Sciatic nerve (tissue), 2 donors: Measurements from ENCODE around the gene L3MBTL2. TPM values are rescaled to one million over a fixed set of nuclear protein-coding genes. Genes with fewer than 3 reads are reported as not detected.
"Not testable (repeated sequence)": the region's sequence is repeated elsewhere in the genome, so short reads cannot be mapped to it uniquely, and the experiment has no call there.

ENCODE experiments used
- ATAC-seq: fragments of 200-7000 bp; cut with Tn5 transposase; one replicate; pipeline ENCODE4 v1.9.1; 2020; ENCODE audit warnings: mild to moderate bottlenecking, moderate library complexity
- DNase-seq: peaks from one replicate; pipeline ENCODE4 v3.0.0-alpha.2; 2020; ENCODE audit warnings: low spot score
- intact Hi-C: fragments of 100-400 bp; cut with DNase I; formaldehyde crosslinking; loops from one replicate; pipeline ENCODE4 v1.14.2; 2022
- total RNA-seq: library from RNA; stranded (reverse); fragmentation: NEBNext Ultra II Directional; extraction: Animal tissue kit (Norgen Biotek cat#: 25700); gene quantifications from one replicate; pipeline ENCODE4 v1.2.1, GENCODE V29; 2021
- donor health status: DM: no; HTN: no; CAD: no.
- donor health status: DM: no; HTN: no; CAD: no.

Gene L3MBTL2
- total RNA-seq: 18.1 TPM

DNA sequence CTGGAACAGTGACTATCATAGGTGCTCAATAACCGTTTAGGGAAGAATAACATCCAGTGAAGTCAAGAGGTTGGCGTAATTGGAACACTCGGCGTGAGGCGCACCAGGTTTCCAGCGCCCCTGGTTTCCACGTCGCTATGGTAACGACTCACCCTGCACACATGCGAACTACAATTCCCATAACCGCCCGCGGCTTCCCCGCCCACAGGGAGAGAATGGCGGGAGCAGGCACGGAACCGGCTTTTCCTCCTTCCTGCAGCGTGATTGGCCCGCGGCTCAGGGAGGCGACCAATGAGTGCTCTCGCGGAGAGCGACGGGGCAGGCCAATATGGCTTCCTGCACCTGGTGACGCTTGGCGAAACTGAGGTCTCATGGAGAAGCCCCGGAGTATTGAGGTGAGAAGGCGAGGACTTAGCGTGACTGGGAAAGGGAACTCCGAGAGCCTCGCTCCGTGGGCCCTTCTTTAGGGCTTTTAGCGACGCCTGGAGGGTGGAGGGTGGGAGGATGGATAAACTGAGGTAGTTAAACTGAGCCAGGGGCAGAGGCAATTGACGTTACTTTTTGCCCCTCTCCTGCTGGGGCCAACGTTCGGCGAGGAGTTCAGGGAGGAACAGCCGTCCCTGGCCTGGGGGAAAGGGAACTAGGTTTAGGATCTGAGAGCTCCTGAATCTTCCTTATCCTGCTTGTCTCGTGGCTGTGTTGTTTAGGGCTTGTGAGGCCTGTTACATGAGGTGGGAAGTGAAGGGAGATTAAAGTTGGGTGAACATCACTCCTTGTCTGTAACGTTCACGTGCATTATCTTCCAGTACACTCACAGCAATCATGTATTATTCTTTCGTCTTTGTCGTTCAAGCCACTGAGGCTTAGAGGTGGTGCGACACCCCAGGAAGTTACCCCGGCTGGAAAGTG is at the start of gene L3MBTL2:
L3MBTL2 (plus strand) TSS at position 321 of the 909 bp plus-strand sequence; CDS start at position 372, 51 bp downstream.
- DNase-seq (peak; percentile 99), ATAC-seq (peak; percentile 100)
- intact Hi-C loops: no loop called here

DNA sequence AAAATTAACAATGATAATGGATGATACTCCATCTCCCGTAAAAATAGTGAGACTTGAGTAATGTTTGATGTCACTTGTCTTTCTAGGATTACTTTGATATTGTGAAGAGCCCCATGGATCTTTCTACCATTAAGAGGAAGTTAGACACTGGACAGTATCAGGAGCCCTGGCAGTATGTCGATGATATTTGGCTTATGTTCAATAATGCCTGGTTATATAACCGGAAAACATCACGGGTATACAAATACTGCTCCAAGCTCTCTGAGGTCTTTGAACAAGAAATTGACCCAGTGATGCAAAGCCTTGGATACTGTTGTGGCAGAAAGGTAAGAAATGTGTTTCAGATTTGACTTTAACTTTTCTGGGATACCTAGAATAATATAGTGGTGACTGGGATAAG is 48.0 kb upstream of the L3MBTL2 start:
- ATAC-seq (peak; percentile 58), DNase-seq (no peak)
- intact Hi-C loops: no loop called here

DNA sequence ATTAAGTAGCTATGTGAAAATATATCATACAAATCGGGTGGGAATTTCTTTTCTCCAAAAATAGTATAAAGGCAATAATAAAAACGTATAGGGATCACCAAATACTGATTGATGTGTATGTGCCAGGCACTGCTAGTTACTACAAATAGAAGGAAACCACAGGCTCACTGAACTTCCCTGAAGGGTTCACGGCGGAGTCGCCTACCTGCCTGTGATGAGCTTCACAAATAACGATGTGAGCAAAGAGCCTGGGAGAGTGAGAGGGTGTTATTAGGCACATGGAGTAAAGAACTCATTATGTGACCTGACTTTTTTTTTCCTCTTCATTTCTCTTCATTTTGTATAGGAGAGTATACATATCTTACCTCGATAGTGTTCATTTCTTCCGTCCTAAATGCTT is 36.0 kb upstream of the L3MBTL2 start:
- DNase-seq (no peak), ATAC-seq (no peak)
- intact Hi-C loops: no loop called here

DNA sequence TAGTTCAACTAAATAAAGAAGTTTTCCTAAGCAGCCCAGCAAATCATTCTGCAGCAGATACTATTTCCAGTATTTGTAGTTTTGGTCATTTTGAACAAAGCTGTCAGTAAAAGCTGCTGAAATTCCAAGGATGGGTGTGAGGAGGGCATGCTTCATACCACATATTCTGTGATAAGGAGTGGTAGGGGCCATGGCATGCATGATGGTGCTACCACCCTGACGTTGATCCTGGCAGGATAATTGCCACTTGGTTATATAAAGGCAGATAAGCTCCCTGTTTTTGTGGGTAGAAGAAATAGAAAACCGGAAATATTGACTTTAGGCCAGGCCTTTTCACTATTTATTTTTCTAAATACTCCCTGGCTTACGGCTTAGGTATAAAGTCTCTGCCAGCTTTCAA is 33.1 kb upstream of the L3MBTL2 start:
- ATAC-seq (no peak), DNase-seq (no peak)

DNA sequence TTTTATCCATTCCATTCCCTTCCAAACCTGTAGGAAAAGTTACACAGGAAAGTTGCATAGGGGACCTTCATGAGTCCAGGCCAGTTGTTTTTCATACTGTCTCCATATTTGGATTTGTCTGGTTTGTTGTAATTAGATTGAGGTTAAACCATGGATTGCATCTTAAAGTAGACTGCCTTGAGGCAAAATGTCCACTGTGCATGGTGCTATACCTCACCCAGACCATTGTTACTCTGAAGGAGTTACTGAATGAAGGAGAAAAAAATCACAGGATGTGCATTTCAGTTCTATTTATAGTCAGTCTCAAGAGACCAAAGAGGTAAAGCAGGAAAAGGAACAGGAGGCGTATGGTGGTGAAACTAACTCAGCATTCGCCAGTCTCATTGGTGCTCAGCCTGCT is 29.6 kb upstream of the L3MBTL2 start:
- DNase-seq: no peak
- intact Hi-C loops: no loop called here
- no peak for ATAC-seq

More for the DNA sequence above, 33.1 kb upstream of the L3MBTL2 start:
- intact Hi-C loops: no loop called here

DNA sequence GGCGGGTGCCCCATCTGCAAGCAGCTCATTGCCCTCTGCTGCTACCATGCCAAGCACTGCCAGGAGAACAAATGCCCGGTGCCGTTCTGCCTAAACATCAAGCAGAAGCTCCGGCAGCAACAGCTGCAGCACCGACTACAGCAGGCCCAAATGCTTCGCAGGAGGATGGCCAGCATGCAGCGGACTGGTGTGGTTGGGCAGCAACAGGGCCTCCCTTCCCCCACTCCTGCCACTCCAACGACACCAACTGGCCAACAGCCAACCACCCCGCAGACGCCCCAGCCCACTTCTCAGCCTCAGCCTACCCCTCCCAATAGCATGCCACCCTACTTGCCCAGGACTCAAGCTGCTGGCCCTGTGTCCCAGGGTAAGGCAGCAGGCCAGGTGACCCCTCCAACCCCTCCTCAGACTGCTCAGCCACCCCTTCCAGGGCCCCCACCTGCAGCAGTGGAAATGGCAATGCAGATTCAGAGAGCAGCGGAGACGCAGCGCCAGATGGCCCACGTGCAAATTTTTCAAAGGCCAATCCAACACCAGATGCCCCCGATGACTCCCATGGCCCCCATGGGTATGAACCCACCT is 28.0 kb upstream of the L3MBTL2 start:
- intact Hi-C loops: no loop called here
- DNase-seq (peak; percentile 65), ATAC-seq (peak; percentile 42)

DNA sequence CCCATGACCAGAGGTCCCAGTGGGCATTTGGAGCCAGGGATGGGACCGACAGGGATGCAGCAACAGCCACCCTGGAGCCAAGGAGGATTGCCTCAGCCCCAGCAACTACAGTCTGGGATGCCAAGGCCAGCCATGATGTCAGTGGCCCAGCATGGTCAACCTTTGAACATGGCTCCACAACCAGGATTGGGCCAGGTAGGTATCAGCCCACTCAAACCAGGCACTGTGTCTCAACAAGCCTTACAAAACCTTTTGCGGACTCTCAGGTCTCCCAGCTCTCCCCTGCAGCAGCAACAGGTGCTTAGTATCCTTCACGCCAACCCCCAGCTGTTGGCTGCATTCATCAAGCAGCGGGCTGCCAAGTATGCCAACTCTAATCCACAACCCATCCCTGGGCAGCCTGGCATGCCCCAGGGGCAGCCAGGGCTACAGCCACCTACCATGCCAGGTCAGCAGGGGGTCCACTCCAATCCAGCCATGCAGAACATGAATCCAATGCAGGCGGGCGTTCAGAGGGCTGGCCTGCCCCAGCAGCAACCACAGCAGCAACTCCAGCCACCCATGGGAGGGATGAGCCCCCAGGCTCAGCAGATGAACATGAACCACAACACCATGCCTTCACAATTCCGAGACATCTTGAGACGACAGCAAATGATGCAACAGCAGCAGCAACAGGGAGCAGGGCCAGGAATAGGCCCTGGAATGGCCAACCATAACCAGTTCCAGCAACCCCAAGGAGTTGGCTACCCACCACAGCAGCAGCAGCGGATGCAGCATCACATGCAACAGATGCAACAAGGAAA is 27.3 kb upstream of the L3MBTL2 start:
- DNase-seq (no peak), ATAC-seq (peak; percentile 46)
- intact Hi-C loops: no loop called here

DNA sequence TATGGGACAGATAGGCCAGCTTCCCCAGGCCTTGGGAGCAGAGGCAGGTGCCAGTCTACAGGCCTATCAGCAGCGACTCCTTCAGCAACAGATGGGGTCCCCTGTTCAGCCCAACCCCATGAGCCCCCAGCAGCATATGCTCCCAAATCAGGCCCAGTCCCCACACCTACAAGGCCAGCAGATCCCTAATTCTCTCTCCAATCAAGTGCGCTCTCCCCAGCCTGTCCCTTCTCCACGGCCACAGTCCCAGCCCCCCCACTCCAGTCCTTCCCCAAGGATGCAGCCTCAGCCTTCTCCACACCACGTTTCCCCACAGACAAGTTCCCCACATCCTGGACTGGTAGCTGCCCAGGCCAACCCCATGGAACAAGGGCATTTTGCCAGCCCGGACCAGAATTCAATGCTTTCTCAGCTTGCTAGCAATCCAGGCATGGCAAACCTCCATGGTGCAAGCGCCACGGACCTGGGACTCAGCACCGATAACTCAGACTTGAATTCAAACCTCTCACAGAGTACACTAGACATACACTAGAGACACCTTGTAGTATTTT is 26.6 kb upstream of the L3MBTL2 start:
- peak; percentile 36 for ATAC-seq
- intact Hi-C loops: no loop called here
- DNase-seq: peak; percentile 74

DNA sequence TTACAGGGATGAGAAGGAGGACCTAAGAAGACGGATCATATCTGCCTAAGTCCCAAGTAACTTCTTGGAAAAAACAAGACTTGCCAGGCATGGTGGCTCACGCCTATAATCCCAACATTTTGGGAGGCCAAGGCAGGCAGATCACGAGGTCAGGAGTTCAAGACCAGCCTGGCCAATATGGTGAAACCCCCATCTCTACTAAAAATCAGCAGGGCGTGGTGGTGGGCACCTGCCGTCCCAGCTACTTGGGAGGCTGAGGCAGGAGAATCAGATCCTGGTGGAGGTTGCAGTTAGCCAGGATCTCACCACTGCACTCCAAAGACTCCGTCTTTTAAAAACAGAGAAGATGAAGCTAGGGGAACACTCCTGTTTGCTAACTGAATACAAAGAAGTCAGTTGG is 24.8 kb upstream of the L3MBTL2 start:
- intact Hi-C loops, ATAC-seq, DNase-seq: not testable (repeated sequence)

DNA sequence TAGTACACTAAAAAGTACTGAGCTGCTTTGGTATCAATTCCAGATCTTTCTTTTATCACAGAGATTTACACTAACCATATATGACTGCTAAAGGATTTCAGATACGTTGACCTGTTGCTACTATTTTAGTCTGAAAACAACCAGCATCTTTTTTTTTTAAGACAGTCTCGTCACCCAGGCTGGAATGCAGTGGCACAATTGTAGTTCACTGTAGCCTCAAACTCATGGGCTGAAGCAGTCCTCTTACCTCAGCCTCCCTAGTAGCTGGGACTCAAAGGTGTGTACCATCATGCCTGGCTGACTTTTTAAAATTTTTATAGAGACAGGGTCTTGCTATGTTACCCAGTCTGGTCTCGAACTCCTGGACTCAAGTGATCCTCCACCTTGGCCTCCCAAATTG is 24.2 kb upstream of the L3MBTL2 start:
- intact Hi-C loops: no loop called here
- DNase-seq (no peak), ATAC-seq (no peak)

DNA sequence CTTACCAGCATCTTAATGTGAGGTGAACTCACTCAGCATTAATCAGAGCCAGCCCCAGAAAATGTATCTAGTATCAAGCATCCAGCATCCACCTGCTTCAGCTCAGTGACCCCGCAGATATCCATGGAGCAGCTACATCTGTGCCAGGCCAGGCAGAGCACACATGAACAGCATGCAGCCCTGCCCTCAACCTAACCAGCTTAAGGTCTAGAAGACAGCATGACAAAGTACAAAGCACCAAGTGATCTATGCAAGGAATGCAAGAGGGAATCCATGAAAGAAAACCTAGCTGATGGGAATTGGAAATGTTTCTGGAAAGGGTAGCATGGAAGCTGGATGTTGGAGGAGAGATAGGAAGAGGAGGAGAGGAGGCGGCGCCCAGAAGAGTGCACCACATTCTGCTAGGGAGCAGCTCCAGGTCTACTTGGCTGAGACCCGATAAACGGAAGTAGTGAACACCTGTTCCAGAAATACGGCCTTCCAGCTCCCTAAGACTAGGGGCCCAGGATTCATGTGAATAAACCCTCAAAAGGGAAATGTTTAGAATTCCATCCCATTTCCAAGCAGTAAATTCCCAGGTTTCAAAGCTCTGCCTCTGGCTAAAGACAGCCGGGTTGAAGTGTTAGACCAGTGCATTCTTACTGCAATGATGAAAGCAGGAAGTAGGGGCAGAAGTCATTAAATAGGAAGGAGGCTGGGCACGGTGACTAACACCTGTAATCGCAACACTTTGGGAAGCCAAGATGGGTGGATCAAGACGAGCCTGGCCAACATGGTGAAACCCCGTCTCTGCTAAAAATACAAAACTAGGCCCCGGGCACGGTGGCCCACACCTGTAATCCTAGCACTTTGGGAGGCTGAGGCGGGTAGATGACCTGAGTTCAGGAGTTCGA is 23.5 kb upstream of the L3MBTL2 start:
- ATAC-seq (no peak), DNase-seq (no peak)
- intact Hi-C loops: no loop called here

DNA sequence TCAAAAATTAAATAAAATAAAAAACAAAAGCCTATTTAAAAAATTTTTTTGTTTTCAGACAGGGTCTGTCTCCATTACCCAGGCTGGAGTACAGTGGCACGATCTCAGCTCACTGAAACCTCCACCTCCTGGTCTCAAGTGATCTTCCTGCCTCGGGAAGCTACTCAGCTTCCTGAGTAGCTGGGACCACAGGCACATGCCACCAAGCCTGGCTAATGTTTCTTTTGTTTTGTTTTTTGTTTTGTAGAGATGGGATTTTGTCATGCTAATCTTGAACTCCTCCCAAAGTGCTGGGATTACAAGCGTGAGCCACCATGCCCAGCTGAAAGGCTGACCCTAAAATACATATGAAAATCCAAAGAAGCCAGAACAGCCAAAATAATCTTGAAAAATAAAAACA is 20.4 kb upstream of the L3MBTL2 start:
- intact Hi-C loops: no loop called here
- no peak for DNase-seq
- ATAC-seq: no peak

DNA sequence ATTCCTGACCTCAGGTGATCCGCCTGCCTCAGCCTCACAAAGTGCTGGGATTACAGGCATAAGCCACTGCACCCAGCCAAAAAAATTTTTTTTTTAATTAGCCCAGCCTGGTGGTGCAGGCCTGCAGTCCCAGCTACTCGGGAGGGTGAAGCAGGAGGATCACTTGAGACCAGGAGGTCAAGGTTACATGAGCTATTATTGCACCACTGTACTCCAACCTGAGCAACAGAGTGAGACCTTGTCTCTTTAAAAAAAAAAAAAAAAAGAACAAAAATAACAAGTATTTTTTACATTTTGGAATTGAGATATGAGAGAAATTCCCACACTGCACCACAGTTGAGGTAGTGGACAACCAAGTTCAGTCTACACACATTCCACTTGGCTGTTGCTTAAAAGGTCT is 13.6 kb upstream of the L3MBTL2 start:
- intact Hi-C loops: no loop called here
- no peak for ATAC-seq
- DNase-seq: no peak

DNA sequence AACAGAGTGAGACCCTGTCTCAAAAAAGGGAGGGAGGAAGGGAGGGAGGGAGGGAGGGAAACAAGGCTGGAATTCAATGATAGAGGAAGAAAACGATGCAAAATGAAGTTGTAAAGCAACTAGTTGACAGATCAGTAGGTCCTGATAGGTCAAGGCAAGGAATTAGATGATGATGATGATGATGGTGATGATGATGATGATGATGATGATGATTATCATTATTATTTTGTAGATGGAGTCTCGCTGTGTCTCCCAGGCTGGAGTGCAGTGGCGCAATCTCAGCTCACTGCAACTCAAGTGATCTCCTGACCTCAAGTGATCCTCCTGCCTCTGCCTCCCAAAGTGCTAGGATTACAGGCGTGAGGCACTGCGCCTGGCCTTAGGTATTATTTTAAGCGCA is 11.3 kb upstream of the L3MBTL2 start:
- intact Hi-C loops: no loop called here
- ATAC-seq (no peak), DNase-seq (peak; percentile 3)

DNA sequence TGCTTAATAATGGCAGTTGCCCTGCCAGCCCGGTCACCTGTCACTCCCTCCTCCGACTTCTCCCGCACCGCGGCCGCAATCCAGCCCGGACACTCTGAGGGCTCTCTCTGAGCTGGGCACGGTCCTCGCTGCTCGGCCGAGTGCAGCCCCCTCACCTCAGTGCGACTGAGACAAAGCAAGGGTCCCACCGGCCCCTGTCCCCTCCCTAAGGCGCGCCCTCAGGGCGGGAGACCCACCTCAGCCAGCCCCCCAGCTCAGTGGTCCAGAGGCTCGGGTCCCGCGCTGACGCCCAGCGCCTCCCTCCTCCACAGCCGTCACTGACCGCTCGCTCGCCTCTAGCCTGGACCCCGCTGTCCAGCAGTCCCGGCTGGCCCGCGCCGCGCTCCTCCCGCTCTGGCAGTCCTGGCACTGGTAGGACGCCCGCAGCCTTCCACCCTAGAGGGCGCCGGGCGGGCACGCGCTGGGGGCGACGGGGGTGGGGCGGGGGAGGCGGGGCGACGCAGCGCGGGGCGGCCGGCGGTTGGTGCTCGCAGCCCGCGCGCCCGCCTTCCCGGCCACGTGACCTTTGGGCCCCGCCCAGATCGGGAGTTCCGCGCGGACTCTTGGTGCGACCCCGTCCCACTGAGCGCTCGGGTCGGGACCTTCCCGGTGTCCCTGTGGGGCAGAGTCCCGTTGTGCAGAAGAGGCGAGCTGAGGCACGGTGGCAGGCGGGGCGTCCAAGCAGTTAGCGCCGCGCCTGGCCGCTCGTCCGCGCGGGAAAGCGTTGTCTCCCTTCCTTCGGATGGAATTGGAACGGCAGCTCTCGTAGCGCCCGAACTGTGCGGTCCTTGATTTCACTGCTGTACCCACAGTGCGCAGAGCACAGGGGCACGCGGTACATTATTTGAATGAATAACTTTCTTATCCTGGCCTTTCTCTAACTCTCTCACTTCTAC is 7.8 kb upstream of the L3MBTL2 start:
- intact Hi-C loops: no loop called here
- DNase-seq: peak; percentile 92
- ATAC-seq: peak; percentile 93

DNA sequence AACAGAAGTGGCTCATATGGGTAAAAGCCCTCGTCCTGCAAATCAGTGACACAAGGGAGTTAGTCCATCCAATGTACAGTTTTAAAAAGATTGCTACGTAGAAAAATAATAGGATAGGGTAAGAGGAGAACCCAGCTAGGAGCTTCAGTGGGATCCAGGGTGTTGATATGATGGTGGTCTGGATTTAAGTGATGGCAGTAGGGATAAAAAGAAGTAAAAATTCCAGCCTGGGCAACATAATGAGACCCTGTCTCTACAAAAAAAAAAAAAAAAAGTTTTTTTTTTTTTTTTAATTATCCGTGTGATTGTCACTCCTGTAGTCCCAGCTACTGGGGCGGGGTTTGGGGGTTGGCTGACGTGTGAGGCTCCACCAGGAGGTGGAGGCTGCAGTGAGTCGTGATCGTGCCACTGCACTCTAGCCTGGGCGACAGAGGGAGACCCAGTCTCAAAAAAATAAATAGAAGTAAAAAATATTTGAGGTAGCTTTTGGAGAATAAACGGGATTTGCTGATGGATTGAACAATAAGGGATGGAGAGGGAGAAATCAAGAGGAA is 7.0 kb upstream of the L3MBTL2 start:
- DNase-seq (no peak), ATAC-seq (peak; percentile 65)
- intact Hi-C loops: no loop called here

DNA sequence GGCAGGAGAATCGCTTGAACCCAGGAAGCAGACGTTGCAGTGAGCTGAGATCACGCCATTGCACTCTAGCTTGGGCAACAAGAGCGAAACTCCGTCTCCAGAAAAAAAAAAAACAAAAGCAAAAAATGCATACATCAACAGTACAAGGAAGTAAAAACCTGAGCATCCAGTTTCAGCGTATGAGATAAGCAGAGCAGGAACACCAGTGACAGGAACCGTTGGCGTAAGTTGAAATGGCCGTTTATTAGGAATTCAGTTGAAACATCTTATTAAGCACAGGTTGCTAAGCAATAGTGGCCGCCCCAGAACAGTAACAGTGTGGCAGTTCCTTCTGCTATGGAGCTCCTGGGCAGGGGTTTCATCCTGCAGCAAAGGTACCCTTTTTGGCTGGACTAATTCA is 4.0 kb upstream of the L3MBTL2 start:
- ATAC-seq (no peak), DNase-seq (no peak)
- intact Hi-C loops: no loop called here
